GM21390 (cell line): ENCODE results near the gene VPS41.
"Not testable (repeated sequence)": the region's sequence is repeated elsewhere in the genome, so short reads cannot be mapped to it uniquely, and the experiment has no call there.

Source experiments
- ATAC-seq: cut with Tn5 transposase; IDR thresholded peaks from one replicate; pipeline ENCODE4 v1.9.1; 2021; ENCODE audit not compliant: unreplicated experiment

The VPS41 gene

GRCh38 chr7:38855867-38856266 lies 53.1 kb downstream of the VPS41 start:
- peak; percentile 28 for ATAC-seq

GRCh38 chr7:38855386-38855785 lies 53.6 kb downstream of the VPS41 start:
- ATAC-seq, result peak; percentile 55

GRCh38 chr7:38854947-38855346 lies 54.0 kb downstream of the VPS41 start:
- ATAC-seq, result not testable (repeated sequence)

- no peak for ATAC-seq
Observed at GRCh38 chr7:38851321-38851720, 57.7 kb downstream of the VPS41 start.

- ATAC-seq, result no peak
Observed at GRCh38 chr7:38846280-38846679, 62.7 kb downstream of the VPS41 start.

- no peak for ATAC-seq
Observed at GRCh38 chr7:38844952-38845563, 63.9 kb downstream of the VPS41 start.

- ATAC-seq, result no peak
Observed at GRCh38 chr7:38842746-38843145, 66.2 kb downstream of the VPS41 start.

- no peak for ATAC-seq
Observed at GRCh38 chr7:38840736-38841460, 68.1 kb downstream of the VPS41 start.

- no peak for ATAC-seq
Observed at GRCh38 chr7:38839851-38840250, 69.1 kb downstream of the VPS41 start.

GRCh38 chr7:38838725-38839385 lies 70.1 kb downstream of the VPS41 start:
- no peak for ATAC-seq

- no peak for ATAC-seq
Observed at GRCh38 chr7:38834357-38834756, 74.6 kb downstream of the VPS41 start.

GRCh38 chr7:38833329-38833728 lies 75.7 kb downstream of the VPS41 start:
- no peak for ATAC-seq

GRCh38 chr7:38831259-38831996 lies 77.6 kb downstream of the VPS41 start:
- ATAC-seq, result no peak

GRCh38 chr7:38830826-38831225 lies 78.2 kb downstream of the VPS41 start:
- no peak for ATAC-seq

- ATAC-seq, result no peak
Observed at GRCh38 chr7:38829488-38830165, 79.4 kb downstream of the VPS41 start.

GRCh38 chr7:38828026-38828425 lies 81.0 kb downstream of the VPS41 start:
- no peak for ATAC-seq

GRCh38 chr7:38825721-38826440 lies 83.1 kb downstream of the VPS41 start:
- no peak for ATAC-seq

- no peak for ATAC-seq
Observed at GRCh38 chr7:38824948-38825347, 84.0 kb downstream of the VPS41 start.

- ATAC-seq, result no peak
Observed at GRCh38 chr7:38822549-38822948, 86.4 kb downstream of the VPS41 start.

- ATAC-seq, result no peak
Observed at GRCh38 chr7:38820571-38820970, 88.4 kb downstream of the VPS41 start.
